HepG2 (cell line): ENCODE data around the gene OPN1SW. TPM values are rescaled to one million over a fixed set of nuclear protein-coding genes. Genes with fewer than 3 reads are reported as not detected.

Experiments used
- ATAC-seq: fragments of 200-7000 bp; cut with Tn5 transposase; 3 replicates; pipeline ENCODE4 v1.9.1; 2020; ENCODE audit warnings: mild to moderate bottlenecking, moderate library complexity
- BruUV-seq: library from RNA; stranded (reverse); fragments of 400-500 nt; replicated peaks from 2 replicates; lab custom pipeline; 2021; lab: Mats Ljungman, UMichigan
- CTCF ChIA-PET: fragments of 300-600 bp; formaldehyde crosslinking; extraction: SDS; loops from one replicate; lab custom pipeline; 2021; ENCODE audit warnings: low total read pairs, inconsistent platforms, low intra/inter-chr PET ratio; lab: Yijun Ruan, JAX
- POLR2A ChIA-PET: fragments of 350-600 bp; sonication (Branson Sonifier 250); formaldehyde crosslinking; loops from one replicate; lab custom pipeline; 2020; ENCODE audit warnings: antibody characterized with exemption, inconsistent platforms; lab: Yijun Ruan, JAX
- DNase-seq: peaks from one replicate; pipeline ENCODE4 v3.0.0-alpha.2; 2015; ENCODE audit warnings: low spot score
- FAIRE-seq: peaks from 3 replicates; lab custom pipeline; 2011; peaks lifted over from hg19 to GRCh38; lab: Jason Lieb, UNC
- H2AFZ ChIP-seq: one replicate; pipeline ENCODE4 v1.6.1; 2011; ENCODE audit warnings: low read length, inconsistent platforms
- H3K27ac ChIP-seq: fragments of 300-600 bp; 3 replicates; pipeline ENCODE4 v1.8.0; 2011; ENCODE audit warnings: mixed run types, mild to moderate bottlenecking, mixed read lengths, low read length, inconsistent platforms; ENCODE audit not compliant: insufficient read depth; ENCODE audit errors: extremely low read length
- H3K27me3 ChIP-seq, 2 experiments: fragments of 200-600 bp in 1 of 2; 2 replicates in 1 of 2; 3 replicates in 1 of 2; pipeline versions ENCODE4 v1.6.0 to v1.8.0; 2011; ENCODE audit warnings: low read length in 2 of 2, mild to moderate bottlenecking in 2 of 2, moderate library complexity in 2 of 2, inconsistent platforms in 1 of 2; ENCODE audit not compliant: insufficient read depth in 2 of 2, control insufficient read depth in 1 of 2
- H3K36me3 ChIP-seq, 2 experiments: fragments of 200-600 bp in 1 of 2; replicated peaks in 1 of 2; 2 replicates in 1 of 2; 3 replicates in 1 of 2; pipeline versions ENCODE4 v1.5.1 to v1.8.0; 2011; ENCODE audit warnings: low read length in 2 of 2, inconsistent platforms in 1 of 2; ENCODE audit not compliant: insufficient read depth in 2 of 2, control insufficient read depth in 1 of 2
- H3K4me1 ChIP-seq: 2 replicates; pipeline ENCODE4 v1.5.1; 2012; ENCODE audit warnings: low read length, inconsistent platforms; ENCODE audit not compliant: insufficient read depth
- H3K4me2 ChIP-seq: 2 replicates; pipeline ENCODE4 v1.6.0; 2011; ENCODE audit warnings: low read depth, low read length, inconsistent platforms
- H3K4me3 ChIP-seq, 3 experiments: fragments of 200-600 bp in 1 of 3; sonication (generic), shearing (Covaris generic) in 1 of 3; replicated peaks in 1 of 3; 2 replicates each; pipeline ENCODE4 v1.5.1; 2011 to 2016; ENCODE audit warnings: low read length in 3 of 3, inconsistent platforms in 2 of 3, low read depth in 2 of 3, mild to moderate bottlenecking in 2 of 3, control low read depth in 1 of 3, mixed read lengths in 1 of 3; ENCODE audit not compliant: insufficient read depth in 1 of 3
- H3K79me2 ChIP-seq: one replicate; pipeline ENCODE4 v1.6.1; 2011; ENCODE audit warnings: low read length, inconsistent platforms; ENCODE audit not compliant: insufficient read depth
- H3K9ac ChIP-seq: 2 replicates; pipeline ENCODE4 v1.6.0; 2011; ENCODE audit warnings: mild to moderate bottlenecking, low read depth, low read length, inconsistent platforms; ENCODE audit not compliant: insufficient read depth
- H3K9me3 ChIP-seq: 2 replicates; pipeline ENCODE4 v1.5.1; 2012; ENCODE audit warnings: mild to moderate bottlenecking, low read length
- H4K20me1 ChIP-seq: 2 replicates; pipeline ENCODE4 v1.6.0; 2011; ENCODE audit warnings: inconsistent platforms, mild to moderate bottlenecking, low read length, moderate library complexity; ENCODE audit not compliant: insufficient read depth
- DMTF1 ChIP-seq: sonication (generic); formaldehyde crosslinking; IDR thresholded peaks from 2 replicates; pipeline ENCODE4 v1.4.0; 2020; ENCODE audit warnings: mild to moderate bottlenecking, missing genetic modification reagents
- EZH2 ChIP-seq: conservative IDR thresholded peaks from 2 replicates; pipeline ENCODE4 v1.6.1; 2012; ENCODE audit warnings: mild to moderate bottlenecking, low read depth, low read length, moderate library complexity
- FOXA1 ChIP-seq, 2 experiments: fragments of 450-650 bp in 1 of 2; sonication (generic) in 1 of 2; formaldehyde crosslinking in 1 of 2; IDR thresholded peaks; 2 replicates each; pipeline versions ENCODE4 v1.4.0 to v1.6.1; 2016 to 2020; ENCODE audit warnings: missing genetic modification reagents in 1 of 2
- HOXA5 ChIP-seq: sonication (generic); formaldehyde crosslinking; IDR thresholded peaks from 2 replicates; pipeline ENCODE4 v1.4.0; 2020; ENCODE audit warnings: missing genetic modification reagents
- MLXIP ChIP-seq: sonication (generic); formaldehyde crosslinking; IDR thresholded peaks from 2 replicates; pipeline ENCODE4 v1.9.0; 2021; ENCODE audit warnings: missing genetic modification reagents, borderline replicate concordance
- NCOA5 ChIP-seq: sonication (generic); formaldehyde crosslinking; IDR thresholded peaks from 2 replicates; pipeline ENCODE4 v1.4.0; 2020; ENCODE audit warnings: missing genetic modification reagents
- NFATC3 ChIP-seq: sonication (generic); formaldehyde crosslinking; IDR thresholded peaks from 2 replicates; pipeline ENCODE4 v1.5.1; 2020; ENCODE audit warnings: mild to moderate bottlenecking, missing genetic modification reagents
- NR3C1 ChIP-seq: sonication (generic); formaldehyde crosslinking; IDR thresholded peaks from 2 replicates; pipeline ENCODE4 v1.4.0; 2020; ENCODE audit warnings: missing genetic modification reagents
- PHF20 ChIP-seq: sonication (generic); formaldehyde crosslinking; IDR thresholded peaks from 2 replicates; pipeline ENCODE4 v1.5.0; 2020; ENCODE audit warnings: mild to moderate bottlenecking, missing genetic modification reagents
- PHF21A ChIP-seq: sonication (generic); formaldehyde crosslinking; IDR thresholded peaks from 2 replicates; pipeline ENCODE4 v1.5.0; 2020; ENCODE audit warnings: mild to moderate bottlenecking, missing genetic modification reagents
- PHF5A ChIP-seq: IDR thresholded peaks from one replicate; pipeline ENCODE4 v1.6.1; 2018; ENCODE audit warnings: low read depth, missing genetic modification reagents; ENCODE audit not compliant: unreplicated experiment
- SIN3B ChIP-seq: fragments of 150-350 bp; IDR thresholded peaks from 2 replicates; pipeline ENCODE4 v1.6.1; 2014; ENCODE audit warnings: low read length
- ZBTB49 ChIP-seq: sonication (generic); formaldehyde crosslinking; IDR thresholded peaks from 2 replicates; pipeline ENCODE4 v1.4.0; 2020; ENCODE audit warnings: missing genetic modification reagents, borderline replicate concordance
- ZBTB7A ChIP-seq: sonication (generic); formaldehyde crosslinking; IDR thresholded peaks from 2 replicates; pipeline ENCODE4 v1.8.0; 2022; ENCODE audit warnings: mild to moderate bottlenecking, missing genetic modification reagents
- ZNF276 ChIP-seq: sonication (generic); formaldehyde crosslinking; IDR thresholded peaks from 2 replicates; pipeline ENCODE4 v1.4.0; 2020; ENCODE audit warnings: mild to moderate bottlenecking, low read depth, missing genetic modification reagents
- ZNF782 ChIP-seq: sonication (generic); formaldehyde crosslinking; IDR thresholded peaks from 2 replicates; pipeline ENCODE4 v1.4.0; 2020; ENCODE audit warnings: missing genetic modification reagents, mild to moderate bottlenecking, borderline replicate concordance
- WGBS: methylation state at CpG from one replicate; pipeline ENCODE4 v1.1.6; 2017; ENCODE audit warnings: low lambda C conversion rate; 5-methylcytosine and 5-hydroxymethylcytosine counted together
- in situ Hi-C: cut with HindIII; loops from 2 replicates; pipeline ENCODE4 v1.10.0; 2017; ENCODE audit warnings: low pct_unique_long_range_greater_than_20kb; ENCODE audit not compliant: extremely low pct_ligation_motif_present
- intact Hi-C: fragments of 100-400 bp; cut with micrococcal nuclease; formaldehyde crosslinking; loops from one replicate; pipeline ENCODE4 v1.10.0; 2022; ENCODE audit not compliant: unreplicated experiment
- polyA plus RNA-seq, 8 experiments: library from polyadenylated mRNA; depleted of rRNA in 3 of 8; stranded (reverse) in 7 of 8; unstranded in 1 of 8; fragments of >200 nt; fragmentation: Illumina TruSeq in 4 of 8; extraction: Trizol in 4 of 8; gene quantifications; 2 replicates each; pipeline versions ENCODE4 v1.2.1 to v1.2.3, GENCODE V29; 2011 to 2016; ENCODE audit warnings: low read depth in 4 of 8, missing spikeins in 1 of 8, mixed read lengths in 1 of 8; ENCODE audit not compliant: insufficient read depth in 1 of 8
- total RNA-seq, 5 experiments: library from RNA; depleted of rRNA; stranded (reverse); fragments of >200 nt; fragmentation: Illumina TruSeq; extraction: Trizol; gene quantifications; 2 replicates each; pipeline ENCODE4 v1.2.3, GENCODE V29; 2016; ENCODE audit warnings: low read depth in 1 of 5

Gene OPN1SW
- total and polyA plus RNA-seq, 2 of the 13 experiments (the other 11 are each of a cell fraction or from before 2014, with no cell fraction given), result not detected

GRCh38 chr7:128821724-128822123 is 46.1 kb upstream of the OPN1SW start:
- no peaks in the 10 kb centered on the region for H3K9me3 ChIP-seq
- no peak overlapping the region for H2AFZ ChIP-seq
- WGBS, result 34% methylated on average over 4 of the region's 4 CpGs
- FAIRE-seq (no peak), ATAC-seq (peak; percentile 30; the same call in 1 of the 3 replicates), DNase-seq (no peak)
- CTCF ChIA-PET, result no interaction called here
- H4K20me1 ChIP-seq, result no peaks in the 10 kb centered on the region
- no peak overlapping the region for H3K27ac ChIP-seq
- intact Hi-C loops, result no loop called here
- H3K36me3 ChIP-seq, result no peaks in the 10 kb centered on the region
- no peak overlapping the region for H3K9ac ChIP-seq
- no peak overlapping the region for H3K4me2 ChIP-seq
- POLR2A ChIA-PET, result no interaction called here
- H3K4me1 ChIP-seq, result peaks cover 3% of the 10 kb centered on the region
- H3K27me3 ChIP-seq, result peaks cover 2 to 41% of the 10 kb centered on the region in 2 experiments; a peak in 4 of 5 replicates
- H3K79me2 ChIP-seq, result no peaks in the 10 kb centered on the region
- in situ Hi-C loops, result no loop called here
- no TSS peak for BruUV-seq
- no peak overlapping the region for H3K4me3 ChIP-seq
- no peak for TF ChIP-seq NCOA5 (CRISPR knock-in tag)
- TF ChIP-seq DMTF1 (CRISPR knock-in tag), result no peak
- no peak for TF ChIP-seq NFATC3 (CRISPR knock-in tag)
- no peak for TF ChIP-seq NR3C1 (CRISPR knock-in tag)
- no peak for TF ChIP-seq PHF20 (CRISPR knock-in tag)
- TF ChIP-seq PHF5A (CRISPR knock-in tag), result no peak
- no peak for TF ChIP-seq ZBTB7A (CRISPR knock-in tag)
- no peak for TF ChIP-seq SIN3B
- no peak for TF ChIP-seq MLXIP (CRISPR knock-in tag)
- no peak for TF ChIP-seq EZH2
- no peak for TF ChIP-seq ZNF782 (CRISPR knock-in tag)
- no peak for TF ChIP-seq FOXA1 (IDR thresholded peaks at IDR 0.05)
- TF ChIP-seq FOXA1 (CRISPR knock-in tag; IDR thresholded peaks at IDR 0.05), result no peak
- no peak for TF ChIP-seq HOXA5 (CRISPR knock-in tag)
- TF ChIP-seq ZNF276 (CRISPR knock-in tag), result no peak
- no peak for TF ChIP-seq ZBTB49 (CRISPR knock-in tag)
- TF ChIP-seq PHF21A (CRISPR knock-in tag), result no peak
